ENCODE data around the gene VOPP1.
"Not testable (repeated sequence)": the region's sequence is repeated elsewhere in the genome, so short reads cannot be mapped to it uniquely, and the experiment has no call there.

The VOPP1 gene

GRCh38 chr7:55572378-55573233, at the start of gene VOPP1:
VOPP1 (minus strand) TSS chr7:55572502; CDS start chr7:55572324, 178 bp downstream.
- DNase-seq, result no peak

- no peak for DNase-seq
These were observed 46.6 kb upstream of the VOPP1 start for GRCh38 chr7:55618913-55619312.

GRCh38 chr7:55614365-55615064, 42.2 kb upstream of the VOPP1 start:
- not testable (repeated sequence) for DNase-seq

- DNase-seq, result not testable (repeated sequence)
These were observed 37.4 kb upstream of the VOPP1 start for GRCh38 chr7:55609726-55610125.

- not testable (repeated sequence) for DNase-seq
These were observed 33.4 kb upstream of the VOPP1 start for GRCh38 chr7:55605661-55606060.

GRCh38 chr7:55597944-55598499, 25.7 kb upstream of the VOPP1 start:
- not testable (repeated sequence) for DNase-seq

GRCh38 chr7:55597214-55597739, 25.0 kb upstream of the VOPP1 start:
- DNase-seq, result not testable (repeated sequence)

- no peak for DNase-seq
These were observed 23.2 kb upstream of the VOPP1 start for GRCh38 chr7:55595511-55595910.

- DNase-seq, result no peak
These were observed 22.6 kb upstream of the VOPP1 start for GRCh38 chr7:55594870-55595269.

GRCh38 chr7:55594414-55594813, 22.1 kb upstream of the VOPP1 start:
- no peak for DNase-seq

- DNase-seq, result no peak
These were observed 21.4 kb upstream of the VOPP1 start for GRCh38 chr7:55593515-55594318.

GRCh38 chr7:55593172-55593514, 20.8 kb upstream of the VOPP1 start:
- DNase-seq, result no peak

GRCh38 chr7:55592492-55592891, 20.2 kb upstream of the VOPP1 start:
- DNase-seq, result no peak

- DNase-seq, result no peak
These were observed 19.1 kb upstream of the VOPP1 start for GRCh38 chr7:55591282-55591931.

GRCh38 chr7:55590517-55591281, 18.4 kb upstream of the VOPP1 start:
- no peak for DNase-seq

- DNase-seq, result no peak
These were observed 17.6 kb upstream of the VOPP1 start for GRCh38 chr7:55589905-55590304.

- no peak for DNase-seq
These were observed 16.8 kb upstream of the VOPP1 start for GRCh38 chr7:55588976-55589604.

GRCh38 chr7:55588379-55588699, 16.0 kb upstream of the VOPP1 start:
- DNase-seq, result no peak

GRCh38 chr7:55587687-55588378, 15.5 kb upstream of the VOPP1 start:
- DNase-seq, result no peak

- not testable (repeated sequence) for DNase-seq
These were observed 10.4 kb upstream of the VOPP1 start for GRCh38 chr7:55582656-55583055.
